ENCODE data around the gene MTHFR. TPM values are rescaled to one million over a fixed set of nuclear protein-coding genes. Genes with fewer than 3 reads are reported as not detected.

Gene MTHFR
- polyA plus RNA-seq, 3 donors = 18.1 to 24.7 (median 20.5) TPM

- DNase-seq (ENCODE audit: extremely low read depth in 1 of 11, low read depth in 9 of 11, low spot score in 4 of 11) = peak in 10 of 11 donors; percentile 73 to 92 (median 88)
Observed at GRCh38 chr1:11802973-11803885, 2.5 kb downstream of the MTHFR start.

- no peak for DNase-seq (ENCODE audit: extremely low read depth in 1 of 11, low read depth in 9 of 11, low spot score in 4 of 11)
Observed at GRCh38 chr1:11802616-11802972, 3.2 kb downstream of the MTHFR start.

GRCh38 chr1:11800756-11801433 lies 4.9 kb downstream of the MTHFR start:
- no peak for DNase-seq (ENCODE audit: extremely low read depth in 1 of 11, low read depth in 9 of 11, low spot score in 4 of 11)

GRCh38 chr1:11800391-11800755 lies 5.4 kb downstream of the MTHFR start:
- DNase-seq (ENCODE audit: extremely low read depth in 1 of 11, low read depth in 9 of 11, low spot score in 4 of 11) = no peak

GRCh38 chr1:11799896-11800295 lies 5.9 kb downstream of the MTHFR start:
- DNase-seq (ENCODE audit: extremely low read depth in 1 of 11, low read depth in 9 of 11, low spot score in 4 of 11) = no peak

- no peak for DNase-seq (ENCODE audit: extremely low read depth in 1 of 11, low read depth in 9 of 11, low spot score in 4 of 11)
Observed at GRCh38 chr1:11799099-11799498, 6.7 kb downstream of the MTHFR start.

GRCh38 chr1:11797525-11798216 lies 8.1 kb downstream of the MTHFR start:
- no peak for DNase-seq (ENCODE audit: extremely low read depth in 1 of 11, low read depth in 9 of 11, low spot score in 4 of 11)

GRCh38 chr1:11796036-11796828 lies 9.5 kb downstream of the MTHFR start:
- peak in 2 of 11 donors; percentile 35 to 76 for DNase-seq (ENCODE audit: extremely low read depth in 1 of 11, low read depth in 9 of 11, low spot score in 4 of 11)

GRCh38 chr1:11795238-11795890 lies 10.4 kb downstream of the MTHFR start:
- DNase-seq (ENCODE audit: extremely low read depth in 1 of 11, low read depth in 9 of 11, low spot score in 4 of 11) = no peak

- no peak for DNase-seq (ENCODE audit: extremely low read depth in 1 of 11, low read depth in 9 of 11, low spot score in 4 of 11)
Observed at GRCh38 chr1:11794446-11795237, 11.1 kb downstream of the MTHFR start.

- DNase-seq (ENCODE audit: extremely low read depth in 1 of 11, low read depth in 9 of 11, low spot score in 4 of 11) = no peak
Observed at GRCh38 chr1:11793819-11794218, 11.9 kb downstream of the MTHFR start.

GRCh38 chr1:11792106-11792505 lies 13.7 kb downstream of the MTHFR start:
- no peak for DNase-seq (ENCODE audit: extremely low read depth in 1 of 11, low read depth in 9 of 11, low spot score in 4 of 11)

GRCh38 chr1:11790880-11791715 lies 14.7 kb downstream of the MTHFR start:
- DNase-seq (ENCODE audit: extremely low read depth in 1 of 11, low read depth in 9 of 11, low spot score in 4 of 11) = peak in 1 of 11 donors; percentile 44

- no peak for DNase-seq (ENCODE audit: extremely low read depth in 1 of 11, low read depth in 9 of 11, low spot score in 4 of 11)
Observed at GRCh38 chr1:11790101-11790879, 15.5 kb downstream of the MTHFR start.

- DNase-seq (ENCODE audit: extremely low read depth in 1 of 11, low read depth in 9 of 11, low spot score in 4 of 11) = no peak
Observed at GRCh38 chr1:11789126-11790067, 16.4 kb downstream of the MTHFR start.

Measured in renal cortex interstitium (tissue), 11 donors.